ENCODE data around the gene MKS1.

Gene MKS1

GRCh38 chr17:58219007-58219788 is at the start of gene MKS1:
TSS of gene MKS1 (minus strand) at chr17:58219255. CDS start at chr17:58219230, 25 bp downstream.
- peak; percentile 86 for DNase-seq

GRCh38 chr17:58268326-58268725 is 49.3 kb upstream of the MKS1 start:
- no peak for DNase-seq

GRCh38 chr17:58267347-58268324 is 48.6 kb upstream of the MKS1 start:
- no peak for DNase-seq

- DNase-seq = no peak
These were observed 47.1 kb upstream of the MKS1 start for GRCh38 chr17:58265902-58266875.

GRCh38 chr17:58265271-58265670 is 46.2 kb upstream of the MKS1 start:
- no peak for DNase-seq

- DNase-seq = no peak
These were observed 45.5 kb upstream of the MKS1 start for GRCh38 chr17:58264407-58265103.

GRCh38 chr17:58263773-58264172 is 44.7 kb upstream of the MKS1 start:
- DNase-seq = no peak

GRCh38 chr17:58262149-58262548 is 43.1 kb upstream of the MKS1 start:
- no peak for DNase-seq

- DNase-seq = no peak
These were observed 35.7 kb upstream of the MKS1 start for GRCh38 chr17:58254803-58255202.

- DNase-seq = no peak
These were observed 34.0 kb upstream of the MKS1 start for GRCh38 chr17:58253082-58253481.

- no peak for DNase-seq
These were observed 33.1 kb upstream of the MKS1 start for GRCh38 chr17:58252141-58252540.

- DNase-seq = no peak
These were observed 31.4 kb upstream of the MKS1 start for GRCh38 chr17:58250344-58251011.

- DNase-seq = peak; percentile 7
These were observed 30.4 kb upstream of the MKS1 start for GRCh38 chr17:58249270-58250133.

- no peak for DNase-seq
These were observed 29.9 kb upstream of the MKS1 start for GRCh38 chr17:58248955-58249269.

GRCh38 chr17:58247511-58248363 is 28.7 kb upstream of the MKS1 start:
- DNase-seq = no peak

GRCh38 chr17:58246781-58247180 is 27.7 kb upstream of the MKS1 start:
- no peak for DNase-seq

GRCh38 chr17:58246104-58246740 is 27.2 kb upstream of the MKS1 start:
- DNase-seq = no peak

GRCh38 chr17:58245428-58246103 is 26.5 kb upstream of the MKS1 start:
- DNase-seq = no peak

All from NCI-H2029 (cell line).